Motor neuron (in vitro differentiated cells): ENCODE results near the gene PRSS37. TPM values are rescaled to one million over a fixed set of nuclear protein-coding genes. Genes with fewer than 3 reads are reported as not detected.
"Not testable (repeated sequence)": the region's sequence is repeated elsewhere in the genome, so short reads cannot be mapped to it uniquely, and the experiment has no call there.

ENCODE experiments used
- ATAC-seq, 8 experiments: fragments of 200-7000 bp; cut with Tn5 transposase; replicated peaks in 6 of 8; 2 replicates each; pipeline ENCODE4 v1.8.0; 2021; ENCODE audit warnings: mild to moderate bottlenecking in 8 of 8, moderate library complexity in 8 of 8
- H3K27ac ChIP-seq, 2 donors: fragments of 250-450 bp; sonication (Bioruptor Pico); 2 replicates each; pipeline ENCODE4 v1.9.0; 2021; ENCODE audit warnings: antibody characterized with exemption in 2 of 2, mild to moderate bottlenecking in 2 of 2, moderate library complexity in 1 of 2
- H3K4me1 ChIP-seq, 2 donors: fragments of 250-450 bp; sonication (Bioruptor Pico); replicated peaks in 1 of 2; 2 replicates each; pipeline ENCODE4 v1.6.1; 2021; ENCODE audit warnings: antibody characterized with exemption in 2 of 2, mild to moderate bottlenecking in 2 of 2, moderate library complexity in 1 of 2
- H3K4me3 ChIP-seq, 5 donors: fragments of 250-450 bp; sonication (Bioruptor Pico); 2 replicates each; pipeline ENCODE4 v1.9.0; 2021; ENCODE audit warnings: antibody characterized with exemption in 5 of 5, mild to moderate bottlenecking in 5 of 5, moderate library complexity in 4 of 5
- WGBS, 10 experiments: fragments of 450-650 bp; shearing (Covaris generic); methylation state at CpG; one replicate each; pipeline ENCODE4 v1.0.0; 2022; 5-methylcytosine and 5-hydroxymethylcytosine counted together
- in situ Hi-C, 9 experiments: fragments of 400-800 bp; cut with MboI; loops; one replicate each; pipeline ENCODE4 v1.15.0; 2021; ENCODE audit warnings: low sequenced_read_pairs in 9 of 9, low pct_unique_long_range_greater_than_20kb in 2 of 9; ENCODE audit not compliant: unreplicated experiment in 9 of 9
- total RNA-seq, 8 experiments: library from RNA; unstranded; fragments of 300-600 nt; gene quantifications; 2 replicates each; pipeline versions ENCODE4 v1.2.3 to v1.2.4, GENCODE V29; 2022

PRSS37 gene
- total RNA-seq, 8 experiments from 2014 or later = 0.15 to 0.73 (median 0.26) TPM

GRCh38 chr7:141844256-141844655 is 3.0 kb upstream of the PRSS37 start:
- in situ Hi-C loops = no loop called here
- Histone ChIP-seq H3K4me1 (no peaks in the 10 kb centered on the region), H3K4me3 (no peak overlapping the region), H3K27ac (no peak overlapping the region)
- ATAC-seq = no peak

GRCh38 chr7:141842904-141843303 is 1.6 kb upstream of the PRSS37 start:
- H3K4me1 ChIP-seq = no peaks in the 10 kb centered on the region
- in situ Hi-C loops = no loop called here
- ATAC-seq = no peak
- H3K27ac ChIP-seq = no peak overlapping the region
- no peak overlapping the region for H3K4me3 ChIP-seq
- 46 to 88% (median 79%) methylated on average over 1 of the region's 1 CpG; no CpG with 5 or more reads in 2 of the 10 experiments for WGBS, 10 experiments

- Histone ChIP-seq H3K4me3 (no peak overlapping the region), H3K27ac (no peak overlapping the region), H3K4me1 (no peaks in the 10 kb centered on the region)
- 0 to 93% (median 64%) methylated on average over 2 to 5 of the region's 5 CpGs; no CpG with 5 or more reads in 2 of the 10 experiments for WGBS, 10 experiments
- no peak for ATAC-seq
- in situ Hi-C loops = no loop called here
Measured at GRCh38 chr7:141840708-141841107, 577 bp downstream of the PRSS37 start.

- no peak overlapping the region for H3K27ac ChIP-seq
- H3K4me3 ChIP-seq = no peak overlapping the region
- ATAC-seq = no peak
- in situ Hi-C loops = no loop called here
- H3K4me1 ChIP-seq = no peaks in the 10 kb centered on the region
- 0 to 100% (median 33%) methylated on average over 1 to 4 of the region's 4 CpGs; no CpG with 5 or more reads in 1 of the 10 experiments for WGBS, 10 experiments
Measured at GRCh38 chr7:141839256-141839655, 2.0 kb downstream of the PRSS37 start.

GRCh38 chr7:141838581-141838980 is 2.7 kb downstream of the PRSS37 start:
- no peak overlapping the region for H3K4me3 ChIP-seq
- 0 to 80% (median 17%) methylated on average over 1 of the region's 1 CpG; no CpG with 5 or more reads in 7 of the 10 experiments for WGBS, 10 experiments
- no peak overlapping the region for H3K27ac ChIP-seq
- ATAC-seq = no peak
- in situ Hi-C loops = no loop called here
- H3K4me1 ChIP-seq = no peaks in the 10 kb centered on the region

- Histone ChIP-seq H3K4me1 (no peaks in the 10 kb centered on the region), H3K4me3 (no peak overlapping the region), H3K27ac (no peak overlapping the region)
- no peak for ATAC-seq
- in situ Hi-C loops = no loop called here
- WGBS, 10 experiments = 0 to 100% (median 65%) methylated on average over 1 to 5 of the region's 5 CpGs; no CpG with 5 or more reads in 4 of the 10 experiments
Measured at GRCh38 chr7:141837683-141838082, 3.6 kb downstream of the PRSS37 start.

- H3K27ac ChIP-seq, in situ Hi-C loops, ATAC-seq, H3K4me1 ChIP-seq, H3K4me3 ChIP-seq: not testable (repeated sequence)
Measured at GRCh38 chr7:141822432-141822831, 18.9 kb downstream of the PRSS37 start.

GRCh38 chr7:141820067-141820466 is 21.2 kb downstream of the PRSS37 start:
- WGBS, 10 experiments = 0 to 100% (median 57%) methylated on average over 1 of the region's 1 CpG; no CpG with 5 or more reads in 1 of the 10 experiments
- no peak for ATAC-seq
- no peak overlapping the region for H3K4me3 ChIP-seq
- no peak overlapping the region for H3K27ac ChIP-seq
- no peaks in the 10 kb centered on the region for H3K4me1 ChIP-seq
- in situ Hi-C loops = no loop called here

GRCh38 chr7:141792526-141792925 is 48.8 kb downstream of the PRSS37 start:
- in situ Hi-C loops = no loop called here
- ATAC-seq = no peak
- H3K4me1 ChIP-seq = no peaks in the 10 kb centered on the region
- WGBS, 10 experiments = 71 to 100% (median 87%) methylated on average over 1 to 2 of the region's 2 CpGs; no CpG with 5 or more reads in 6 of the 10 experiments
- H3K4me3 ChIP-seq = no peak overlapping the region
- H3K27ac ChIP-seq = no peak overlapping the region

GRCh38 chr7:141789917-141790316 is 51.4 kb downstream of the PRSS37 start, which contains the start of gene TAS2R5:
TSS of gene TAS2R5 (plus strand) at chr7:141790217. CDS start at chr7:141790362, 145 bp downstream.
- Histone ChIP-seq H3K27ac (no peak within 1 kb of the TSS), H3K4me3 (no peak within 1 kb of the TSS), H3K4me1 (no peaks in the 10 kb centered on the region)
- whole genome bisulfite sequencing, 10 experiments = 0 to 95% (median 80%) methylated on average over 1 to 5 of the region's 5 CpGs; no CpG with 5 or more reads in 4 of the 10 experiments
- in situ Hi-C loops = no loop called here
- no peak for ATAC-seq

GRCh38 chr7:141788296-141788695 is 53.0 kb downstream of the PRSS37 start:
- no peak overlapping the region for H3K27ac ChIP-seq
- in situ Hi-C loops = no loop called here
- H3K4me1 ChIP-seq = no peaks in the 10 kb centered on the region
- no peak overlapping the region for H3K4me3 ChIP-seq
- WGBS, 10 experiments = 79 to 100% (median 92%) methylated on average over 1 to 2 of the region's 2 CpGs; no CpG with 5 or more reads in 2 of the 10 experiments
- no peak for ATAC-seq

Other genes with a start within 250 kb of the PRSS37 start
- gene DENND11, start 139.3 kb downstream of the PRSS37 start, total RNA-seq = 10 to 100 TPM in 7 of 8 experiments, 1 to 10 TPM in 1; 3.4 to 22.5 (median 16.7) TPM
- under 1 TPM in 6 of 8 experiments, not detected in 2; 0.14 to 0.33 (median 0.20) TPM for gene WEE2, start 133.1 kb downstream of the PRSS37 start, total RNA-seq
- gene SSBP1, start 103.1 kb downstream of the PRSS37 start, total RNA-seq = 100 to 1,000 TPM; 167 to 355 (median 255) TPM
- gene TAS2R3, start 77.4 kb downstream of the PRSS37 start, total RNA-seq = 1 to 10 TPM in 7 of 8 experiments, under 1 TPM in 1; 0.46 to 2.7 (median 1.8) TPM
- 1 to 10 TPM in 7 of 8 experiments, under 1 TPM in 1; 0.46 to 3.1 (median 1.8) TPM for gene TAS2R4, start 64.8 kb downstream of the PRSS37 start, total RNA-seq
- gene TAS2R5, start 51.3 kb downstream of the PRSS37 start, total RNA-seq = 1 to 10 TPM in 7 of 8 experiments, under 1 TPM in 1; 0.21 to 2.4 (median 1.8) TPM
- under 1 TPM in 4 of 8 experiments, not detected in 4; 0.21 to 0.52 (median 0.28) TPM for gene OR9A4, start 74.9 kb upstream of the PRSS37 start, total RNA-seq
- gene CLEC5A, start 105.5 kb upstream of the PRSS37 start, total RNA-seq = under 1 TPM in 7 of 8 experiments, not detected in 1; 0.04 to 0.63 (median 0.38) TPM
- under 1 TPM in 2 of 8 experiments, not detected in 6; 0.11 to 0.24 TPM for gene TAS2R38, start 132.3 kb upstream of the PRSS37 start, total RNA-seq
- gene MGAM, start 154.4 kb upstream of the PRSS37 start, total RNA-seq = under 1 TPM in 6 of 8 experiments, not detected in 2; 0.05 to 0.57 (median 0.15) TPM